GM19025 (cell line): Measurements from ENCODE around the gene LRIG3.
"Not testable (repeated sequence)": the region's sequence is repeated elsewhere in the genome, so short reads cannot be mapped to it uniquely, and the experiment has no call there.

ENCODE experiments used
- ATAC-seq: cut with Tn5 transposase; IDR thresholded peaks from one replicate; pipeline ENCODE4 v1.9.1; 2021; ENCODE audit warnings: mild to moderate bottlenecking, low read depth, moderate library complexity; ENCODE audit not compliant: unreplicated experiment

Gene LRIG3, protein sequence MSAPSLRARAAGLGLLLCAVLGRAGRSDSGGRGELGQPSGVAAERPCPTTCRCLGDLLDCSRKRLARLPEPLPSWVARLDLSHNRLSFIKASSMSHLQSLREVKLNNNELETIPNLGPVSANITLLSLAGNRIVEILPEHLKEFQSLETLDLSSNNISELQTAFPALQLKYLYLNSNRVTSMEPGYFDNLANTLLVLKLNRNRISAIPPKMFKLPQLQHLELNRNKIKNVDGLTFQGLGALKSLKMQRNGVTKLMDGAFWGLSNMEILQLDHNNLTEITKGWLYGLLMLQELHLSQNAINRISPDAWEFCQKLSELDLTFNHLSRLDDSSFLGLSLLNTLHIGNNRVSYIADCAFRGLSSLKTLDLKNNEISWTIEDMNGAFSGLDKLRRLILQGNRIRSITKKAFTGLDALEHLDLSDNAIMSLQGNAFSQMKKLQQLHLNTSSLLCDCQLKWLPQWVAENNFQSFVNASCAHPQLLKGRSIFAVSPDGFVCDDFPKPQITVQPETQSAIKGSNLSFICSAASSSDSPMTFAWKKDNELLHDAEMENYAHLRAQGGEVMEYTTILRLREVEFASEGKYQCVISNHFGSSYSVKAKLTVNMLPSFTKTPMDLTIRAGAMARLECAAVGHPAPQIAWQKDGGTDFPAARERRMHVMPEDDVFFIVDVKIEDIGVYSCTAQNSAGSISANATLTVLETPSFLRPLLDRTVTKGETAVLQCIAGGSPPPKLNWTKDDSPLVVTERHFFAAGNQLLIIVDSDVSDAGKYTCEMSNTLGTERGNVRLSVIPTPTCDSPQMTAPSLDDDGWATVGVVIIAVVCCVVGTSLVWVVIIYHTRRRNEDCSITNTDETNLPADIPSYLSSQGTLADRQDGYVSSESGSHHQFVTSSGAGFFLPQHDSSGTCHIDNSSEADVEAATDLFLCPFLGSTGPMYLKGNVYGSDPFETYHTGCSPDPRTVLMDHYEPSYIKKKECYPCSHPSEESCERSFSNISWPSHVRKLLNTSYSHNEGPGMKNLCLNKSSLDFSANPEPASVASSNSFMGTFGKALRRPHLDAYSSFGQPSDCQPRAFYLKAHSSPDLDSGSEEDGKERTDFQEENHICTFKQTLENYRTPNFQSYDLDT

DNA sequence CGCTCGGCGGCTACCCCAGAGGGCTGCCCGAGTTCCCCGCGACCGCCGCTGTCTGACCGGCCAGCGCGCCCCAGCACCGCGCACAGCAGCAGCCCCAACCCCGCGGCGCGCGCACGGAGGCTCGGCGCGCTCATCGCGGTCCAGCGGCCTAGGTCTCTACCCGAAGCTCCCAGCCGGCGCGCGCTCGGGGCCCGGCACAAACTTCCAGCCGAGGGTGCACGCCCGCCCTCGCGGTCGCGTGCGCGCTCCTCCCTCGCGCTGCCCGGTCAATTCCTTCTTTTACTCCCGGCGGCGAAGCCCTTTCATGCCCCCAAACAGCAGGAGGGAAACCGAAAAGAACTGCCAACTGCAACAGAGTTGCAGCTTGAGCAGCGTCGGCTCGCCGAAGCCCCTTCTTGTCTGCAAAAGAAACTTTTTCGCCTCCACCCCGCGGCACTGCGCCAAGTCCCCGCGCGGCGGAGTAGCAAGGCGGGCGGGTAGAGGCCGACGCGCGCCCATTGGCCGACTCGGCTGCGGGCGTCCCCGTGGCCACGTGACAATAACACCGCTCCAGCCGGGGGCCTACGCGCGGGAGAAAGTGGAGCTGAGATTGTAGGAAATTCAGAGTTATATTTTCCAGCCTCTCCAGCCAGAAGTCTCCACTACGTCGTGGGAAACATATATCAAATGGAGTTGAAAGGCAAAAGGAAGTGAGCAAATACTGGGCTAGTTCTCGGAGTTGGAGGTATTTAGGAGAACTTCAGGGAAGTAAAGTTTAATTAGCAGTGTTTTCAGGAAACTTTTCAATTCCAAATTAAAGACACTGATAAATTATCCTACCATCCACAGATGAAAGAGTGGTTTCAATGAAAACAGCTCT is at the start of gene LRIG3:
Gene LRIG3, minus strand, starts transcription at position 403 of the 859 bp plus-strand sequence. Its CDS starts 269 bp downstream, at position 134.
- peak; percentile 88 for ATAC-seq

DNA sequence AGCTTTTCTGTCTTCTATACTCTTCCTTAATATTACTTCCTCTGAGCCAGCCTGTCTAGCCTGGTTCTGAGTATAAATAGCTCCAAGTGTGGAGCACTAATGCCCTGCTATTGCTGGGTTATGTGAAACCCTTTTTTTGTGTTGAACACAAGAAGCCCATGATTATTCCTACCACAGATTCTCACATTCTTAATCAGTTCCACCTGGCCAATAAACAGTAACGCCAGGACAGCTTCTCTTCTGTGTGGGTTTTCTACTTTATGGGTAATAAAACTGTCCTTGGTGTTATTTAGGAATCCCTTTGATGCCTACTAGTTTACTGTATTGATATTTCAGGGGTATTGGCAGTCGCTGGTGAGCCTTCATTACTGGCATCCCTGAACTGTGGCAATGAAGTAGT is 48.9 kb upstream of the LRIG3 start:
- no peak for ATAC-seq

DNA sequence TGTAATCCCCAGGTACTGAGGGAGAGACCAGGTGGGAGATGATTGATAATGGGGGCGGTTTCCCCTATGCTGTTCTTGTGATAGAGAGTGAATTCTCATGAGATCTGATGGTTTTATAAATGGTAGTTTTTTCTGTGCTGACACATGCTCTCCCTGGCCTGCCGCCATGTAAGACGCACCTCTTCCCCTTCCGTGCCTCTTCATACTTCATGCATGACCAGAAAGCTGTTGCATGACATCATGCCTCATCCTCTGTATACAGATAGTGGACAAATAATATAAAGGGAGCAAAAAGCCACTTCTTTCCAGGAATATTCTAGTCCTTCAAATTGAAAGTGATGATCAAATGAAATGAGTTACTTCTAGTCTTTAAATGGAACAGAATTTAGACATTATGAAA is 47.3 kb upstream of the LRIG3 start:
- ATAC-seq, result no peak

DNA sequence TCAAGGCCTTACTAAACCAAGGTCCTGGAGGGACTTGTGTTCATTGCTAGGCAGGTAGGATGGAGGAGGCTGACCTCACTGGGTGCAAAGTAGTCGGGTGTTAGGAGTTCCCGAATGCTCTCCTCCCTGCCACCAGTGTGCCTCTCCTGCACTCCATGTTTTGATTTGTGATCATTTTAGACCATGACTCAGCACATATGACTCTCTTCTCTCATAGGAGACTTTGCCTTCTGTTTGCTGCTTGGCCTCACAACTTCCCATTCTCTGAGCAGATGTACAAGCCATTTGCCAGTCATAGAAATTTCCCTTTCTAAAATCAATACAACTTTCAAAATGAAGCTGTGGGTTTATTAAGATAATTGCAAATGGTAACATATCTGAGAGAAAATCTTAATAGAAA is 46.6 kb upstream of the LRIG3 start:
- no peak for ATAC-seq

DNA sequence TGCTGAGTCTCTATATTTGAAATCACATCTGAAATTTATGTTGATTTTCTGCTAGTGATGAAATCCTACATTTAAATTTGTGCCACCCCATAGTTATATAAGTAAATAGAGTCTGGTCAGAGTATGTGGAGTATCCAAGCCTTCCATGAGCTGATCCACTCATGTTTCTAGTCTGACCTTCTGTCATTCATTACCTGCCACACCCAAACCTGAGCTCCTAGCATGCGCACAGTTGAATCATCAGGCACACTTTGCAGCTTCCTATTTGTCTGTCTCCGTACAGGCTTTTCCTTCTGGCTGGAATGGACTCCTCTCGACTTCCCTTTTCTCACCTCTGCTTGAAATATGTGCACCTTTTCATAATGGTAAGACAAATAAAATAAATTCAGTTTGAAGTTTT is 45.3 kb upstream of the LRIG3 start:
- no peak for ATAC-seq

DNA sequence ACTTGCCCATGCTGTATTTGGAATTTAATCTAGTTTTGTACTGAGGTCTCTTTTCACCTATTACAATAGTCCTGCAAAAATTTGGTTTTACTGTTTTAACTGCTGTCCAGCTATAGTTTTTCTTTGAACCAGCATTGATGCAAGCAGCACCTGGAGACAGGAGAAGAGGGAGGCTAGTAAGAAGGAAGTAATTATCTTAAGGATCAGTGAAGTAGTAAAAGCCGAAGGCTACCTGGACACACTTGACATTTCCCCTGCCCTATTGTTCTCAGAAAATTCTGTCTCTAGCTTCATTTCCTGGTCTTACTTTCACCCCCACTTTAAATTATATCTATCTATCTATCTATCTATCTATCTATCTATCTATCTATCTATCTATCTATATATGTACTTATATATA is 43.5 kb upstream of the LRIG3 start:
- no peak for ATAC-seq

DNA sequence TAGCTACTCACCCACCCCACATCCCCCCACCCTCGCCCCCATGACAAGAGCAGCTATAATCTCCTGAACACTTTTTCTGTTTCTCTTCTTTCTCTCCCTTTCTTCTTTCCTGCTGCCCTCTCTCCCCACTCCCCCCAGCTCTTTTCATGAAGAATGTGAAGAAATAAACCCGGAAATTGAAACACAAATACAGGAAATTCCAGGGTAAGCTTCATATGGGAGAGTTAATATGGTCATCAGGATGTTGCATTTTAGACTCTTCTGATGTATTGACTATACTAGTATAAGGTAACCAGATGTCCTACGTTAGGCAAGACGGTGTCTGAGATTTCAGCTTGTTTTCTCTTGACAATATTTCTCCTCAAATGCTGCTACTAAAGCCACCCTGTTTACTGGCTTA is 41.6 kb upstream of the LRIG3 start:
- ATAC-seq, result no peak

DNA sequence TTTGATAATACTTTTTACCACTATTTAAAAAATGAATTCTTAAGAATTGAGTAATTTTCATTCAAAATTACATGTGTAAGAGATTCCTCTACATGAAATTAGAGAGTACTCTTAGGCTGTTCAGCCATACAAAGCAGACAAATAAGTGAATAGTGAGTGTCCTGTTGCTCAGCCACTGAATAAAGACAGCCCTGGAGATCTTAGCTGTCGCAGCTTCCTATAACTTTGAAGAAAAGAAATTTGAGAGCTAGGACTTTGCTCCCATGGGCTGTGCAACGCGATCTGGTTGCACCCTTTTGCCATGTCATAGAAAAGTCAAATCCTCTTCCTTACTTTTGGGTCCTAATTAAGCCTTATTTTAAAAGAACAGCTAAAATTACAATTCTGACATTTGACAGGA is 40.9 kb upstream of the LRIG3 start:
- ATAC-seq, result no peak

DNA sequence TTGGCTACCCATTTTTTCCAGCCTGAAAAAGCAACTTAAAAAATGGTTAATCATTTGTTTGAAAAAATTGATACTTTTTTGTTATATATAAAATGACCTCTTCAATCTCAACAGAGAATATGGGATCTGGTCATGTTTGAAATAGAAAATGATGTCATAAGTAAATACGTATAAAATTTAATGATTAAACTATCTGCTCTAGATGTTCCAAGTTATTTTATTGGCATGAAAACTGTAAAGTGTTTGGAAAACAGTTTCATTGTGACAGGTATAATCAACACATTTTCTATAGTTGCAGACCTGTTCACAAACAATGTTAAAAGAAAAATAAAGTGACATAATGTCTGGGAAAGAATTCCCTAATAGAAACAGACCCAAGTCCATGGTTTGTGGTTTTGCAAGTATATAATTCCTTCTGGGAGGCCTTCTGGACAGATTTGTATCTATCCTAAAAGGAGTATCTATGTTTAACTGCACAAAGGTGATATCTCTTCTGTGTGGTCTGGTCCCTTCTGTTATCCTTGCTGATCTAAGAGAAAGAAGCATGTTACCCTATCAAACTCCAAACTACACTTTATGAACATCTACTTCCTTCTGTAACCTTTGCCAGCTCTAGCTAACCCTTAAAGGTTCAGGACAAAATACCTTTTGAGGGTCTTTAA is 39.5 kb upstream of the LRIG3 start:
- ATAC-seq, result no peak

DNA sequence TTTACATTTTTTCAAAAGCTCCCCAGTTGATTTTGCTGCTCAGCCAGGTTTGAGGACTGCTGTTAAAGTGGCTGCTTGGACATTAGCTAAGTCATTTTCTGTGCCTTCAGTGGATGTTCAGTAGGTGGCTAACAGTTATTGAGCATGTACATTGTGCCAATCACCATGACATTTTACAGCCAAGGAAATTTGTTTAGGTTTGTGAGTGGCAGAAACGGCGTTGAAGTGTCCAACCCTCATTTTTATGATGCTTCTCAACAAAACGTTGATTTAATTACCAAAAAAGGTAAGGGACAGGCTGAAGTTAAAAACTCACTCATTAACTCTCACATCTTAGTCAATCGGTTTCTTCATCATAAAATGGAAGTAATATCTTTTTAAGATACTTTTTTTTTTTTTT is 37.0 kb upstream of the LRIG3 start:
- ATAC-seq, result no peak

DNA sequence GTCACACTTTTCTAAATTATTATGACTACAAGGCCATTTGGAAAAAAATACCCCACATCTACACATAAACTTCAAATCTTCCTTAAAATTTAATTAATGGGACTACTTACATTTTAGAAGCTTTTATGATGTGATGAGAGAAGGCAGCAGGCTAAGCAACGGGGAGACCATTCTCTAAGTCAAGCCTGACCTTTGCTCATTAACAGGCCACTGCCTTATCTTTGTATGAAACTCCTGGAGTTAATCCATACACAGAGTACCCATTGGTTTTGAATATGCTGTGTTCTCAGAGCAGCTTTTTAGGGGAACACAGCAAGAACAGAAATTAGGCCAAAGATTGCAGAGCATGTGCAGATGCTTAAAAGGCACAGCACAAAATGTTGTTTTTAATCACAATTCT is 35.5 kb upstream of the LRIG3 start:
- no peak for ATAC-seq

DNA sequence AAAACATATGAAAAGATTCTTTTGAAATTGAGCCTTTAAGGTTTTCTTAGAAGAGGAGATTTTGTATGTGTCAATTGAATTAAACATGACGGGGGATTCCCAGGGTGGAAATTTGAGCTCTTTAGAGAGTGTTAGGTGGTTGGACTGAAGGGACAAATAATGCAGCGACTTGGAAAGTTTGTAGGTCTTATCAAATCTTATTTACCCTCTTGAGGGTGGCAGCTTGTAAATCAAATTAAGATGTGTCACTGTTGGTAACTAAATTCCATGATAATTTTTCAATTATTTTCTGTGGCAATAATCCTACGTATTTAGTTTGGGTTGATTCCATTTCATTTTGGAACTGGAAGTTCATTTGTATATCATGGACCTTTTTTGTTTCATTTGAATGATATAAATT is 33.7 kb upstream of the LRIG3 start:
- ATAC-seq, result no peak

DNA sequence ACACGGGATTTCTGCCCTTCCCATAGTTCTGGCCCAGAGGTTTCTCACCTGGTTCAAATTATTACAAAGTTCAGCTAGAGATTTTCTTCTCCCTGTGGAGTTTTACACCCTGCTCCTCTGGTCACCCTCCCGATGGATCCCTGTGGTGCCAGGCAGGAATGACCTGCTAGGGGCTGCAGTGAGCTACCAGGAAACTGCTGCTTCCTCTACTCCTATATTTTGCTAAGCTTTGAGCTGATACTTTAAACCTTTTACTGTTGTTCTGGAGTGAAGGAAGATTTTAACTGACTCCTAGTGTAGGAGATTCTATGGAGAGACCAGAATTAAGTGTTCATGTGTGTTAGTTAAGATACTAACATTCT is 30.4 kb upstream of the LRIG3 start:
- ATAC-seq, result no peak

DNA sequence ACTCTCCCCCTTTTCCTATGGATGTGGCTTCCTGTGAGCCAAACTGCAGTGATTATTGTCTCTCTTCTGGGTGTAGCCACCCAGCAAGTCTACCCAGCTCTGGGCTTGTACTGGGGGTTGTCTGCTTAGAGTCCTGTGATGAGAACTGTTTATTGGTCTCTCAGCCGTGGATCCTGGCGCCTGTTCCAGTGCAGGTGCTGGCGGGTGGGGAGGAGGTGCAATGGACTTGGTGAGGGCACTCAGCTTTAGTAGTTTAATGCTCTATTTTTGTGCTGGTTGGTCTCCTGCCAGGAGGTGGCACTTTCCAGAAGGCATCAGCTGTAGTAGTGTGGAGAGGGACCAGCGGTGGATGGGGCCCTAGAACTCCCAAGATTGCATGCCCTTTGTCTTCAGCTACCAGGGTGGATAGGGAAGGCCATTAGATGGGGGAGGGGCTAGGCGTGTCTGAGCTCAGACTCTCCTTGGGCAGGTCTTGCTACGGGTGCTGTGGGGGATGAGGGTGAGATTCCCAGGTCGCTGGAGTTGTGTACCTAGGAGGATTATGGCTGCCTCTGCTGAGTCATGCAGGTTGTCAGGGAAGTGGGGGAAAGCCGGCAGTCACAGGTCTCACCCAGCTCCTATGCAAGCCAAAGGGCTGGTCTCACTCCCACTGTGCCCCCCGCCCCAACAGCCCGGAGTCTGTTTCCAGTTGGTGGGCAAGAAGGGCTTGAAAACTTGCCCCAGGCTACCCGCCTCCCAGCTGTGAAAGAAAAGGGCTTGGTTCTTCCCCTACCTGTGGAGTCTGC is 29.8 kb upstream of the LRIG3 start:
- ATAC-seq, result not testable (repeated sequence)

DNA sequence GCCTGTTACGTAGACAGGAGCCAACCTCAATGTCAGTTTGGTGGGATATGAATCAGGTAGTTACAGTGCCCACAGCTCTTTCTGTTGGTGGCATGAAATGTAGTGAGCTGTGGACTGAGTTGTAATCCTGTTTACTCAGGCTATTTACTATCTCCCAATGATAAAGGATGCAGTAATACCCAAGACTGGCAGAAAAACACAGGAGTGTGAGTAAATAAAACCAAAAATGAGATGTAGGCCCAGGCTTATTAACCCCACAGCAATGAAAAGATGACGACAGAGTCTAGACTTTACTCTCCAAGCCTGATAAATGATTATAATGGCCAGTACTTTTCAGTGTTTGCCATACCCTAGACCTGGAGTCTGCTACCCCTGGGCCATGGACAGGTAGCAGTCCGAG is 22.8 kb upstream of the LRIG3 start:
- no peak for ATAC-seq

DNA sequence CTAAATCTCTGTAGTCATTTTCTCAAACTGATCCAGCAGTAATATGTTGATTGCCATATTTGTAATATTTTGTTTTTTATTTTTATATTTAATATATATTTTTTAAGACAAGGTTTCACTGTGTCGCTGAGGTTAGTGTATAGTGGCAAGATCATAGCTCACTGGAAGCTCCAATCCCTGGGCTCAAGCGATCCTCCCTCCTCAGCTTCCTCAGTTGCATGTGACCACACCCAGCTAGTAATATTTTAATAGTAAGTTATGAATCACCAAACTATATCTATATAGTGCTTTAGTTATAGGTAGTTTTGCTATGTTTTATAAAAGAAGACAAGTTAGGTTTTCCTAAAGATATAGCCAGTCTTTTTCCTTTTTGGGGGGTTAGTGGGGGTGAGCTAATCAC is 22.0 kb upstream of the LRIG3 start:
- no peak for ATAC-seq

DNA sequence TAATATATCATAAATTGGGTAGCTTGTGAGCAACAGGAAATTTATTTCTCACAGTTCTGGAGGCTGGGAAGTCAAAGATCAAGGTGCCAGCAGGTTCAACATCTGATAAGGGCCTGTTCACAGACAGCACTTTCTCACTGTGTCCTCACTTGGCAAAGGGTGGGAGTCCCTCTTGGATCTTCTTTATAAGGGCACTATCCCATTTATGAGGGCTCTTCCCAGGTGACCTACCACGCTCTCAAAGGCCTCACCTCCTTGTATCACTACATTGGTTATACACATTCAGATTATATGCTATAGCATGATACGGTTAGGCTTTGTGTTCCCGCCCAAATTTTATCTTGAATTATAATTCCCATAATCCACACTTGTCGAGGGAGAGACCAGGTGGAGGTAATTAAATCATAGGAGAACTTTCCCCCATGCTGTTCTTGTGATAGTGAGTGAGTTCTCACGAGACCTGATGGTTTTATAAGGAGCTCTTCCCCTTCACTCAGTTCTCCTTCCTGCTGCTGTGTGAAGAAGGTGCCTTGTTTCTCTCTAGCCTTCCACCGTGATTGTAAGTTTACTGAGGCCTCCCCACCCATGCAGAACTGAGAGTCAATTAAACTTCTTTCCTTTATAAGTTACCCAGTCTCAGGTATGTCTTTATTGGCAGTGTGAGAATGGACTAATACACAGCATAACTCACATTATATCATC is 19.2 kb upstream of the LRIG3 start:
- ATAC-seq, result no peak

DNA sequence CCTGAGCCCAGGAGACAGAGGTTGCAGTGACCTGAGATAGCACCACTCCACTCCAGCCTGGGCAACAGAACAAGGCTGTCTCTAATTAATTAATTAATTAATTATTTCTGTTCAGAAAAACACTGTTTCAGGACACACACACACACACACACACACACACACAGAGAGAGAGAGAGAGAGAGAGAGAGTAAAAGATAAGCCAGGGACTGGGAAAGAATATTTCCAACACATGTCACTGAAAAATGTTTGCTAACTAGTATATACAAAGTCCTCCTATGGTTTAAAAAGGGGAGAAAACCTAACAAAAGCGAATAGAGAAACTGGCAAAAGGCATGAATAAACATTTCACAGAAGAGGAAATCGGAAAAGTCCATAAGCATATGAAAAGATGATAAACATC is 18.1 kb upstream of the LRIG3 start:
- no peak for ATAC-seq

DNA sequence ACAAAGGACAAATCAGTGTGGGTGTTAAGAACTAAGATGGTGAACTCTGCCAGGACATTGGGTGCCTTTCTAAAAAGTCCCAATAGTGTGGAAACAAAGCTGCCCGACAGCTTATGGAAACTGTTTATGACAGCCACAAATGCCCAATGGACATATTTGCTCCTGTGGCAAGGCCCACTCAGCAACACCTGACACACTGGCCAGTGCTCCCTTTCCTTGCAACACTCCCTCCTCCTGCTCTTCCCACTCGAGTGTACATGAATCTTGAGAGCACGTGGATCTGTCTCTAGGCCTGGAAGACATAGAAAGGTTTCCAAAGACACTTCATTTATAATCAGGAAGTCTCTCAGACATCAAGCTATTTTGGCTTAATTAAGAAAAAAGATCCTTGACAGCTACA is 14.2 kb upstream of the LRIG3 start:
- no peak for ATAC-seq
